ENCODE measurements around the gene LOC101059915.

LOC101059915 gene

GRCh38 chrX:71667328-71668247 lies at the start of gene LOC101059915:
Gene LOC101059915 (plus strand): TSS chrX:71667546.
- DNase-seq, result no peak

- DNase-seq, result no peak
Observed at GRCh38 chrX:71617742-71618141, 49.6 kb upstream of the LOC101059915 start.

- DNase-seq, result peak in 3 of 5 experiments; percentile 50 to 81 (median 72)
Observed at GRCh38 chrX:71618303-71618721, 49.0 kb upstream of the LOC101059915 start, which contains the start of gene CXCR3. Gene CXCR3 (minus strand): TSS chrX:71618511. CDS start chrX:71618449, 62 bp downstream.

- DNase-seq, result no peak
Observed at GRCh38 chrX:71618787-71619186, 48.6 kb upstream of the LOC101059915 start.

- DNase-seq, result peak in 2 of 5 experiments; percentile 39 to 65
Observed at GRCh38 chrX:71619193-71619592, 48.2 kb upstream of the LOC101059915 start.

DNA sequence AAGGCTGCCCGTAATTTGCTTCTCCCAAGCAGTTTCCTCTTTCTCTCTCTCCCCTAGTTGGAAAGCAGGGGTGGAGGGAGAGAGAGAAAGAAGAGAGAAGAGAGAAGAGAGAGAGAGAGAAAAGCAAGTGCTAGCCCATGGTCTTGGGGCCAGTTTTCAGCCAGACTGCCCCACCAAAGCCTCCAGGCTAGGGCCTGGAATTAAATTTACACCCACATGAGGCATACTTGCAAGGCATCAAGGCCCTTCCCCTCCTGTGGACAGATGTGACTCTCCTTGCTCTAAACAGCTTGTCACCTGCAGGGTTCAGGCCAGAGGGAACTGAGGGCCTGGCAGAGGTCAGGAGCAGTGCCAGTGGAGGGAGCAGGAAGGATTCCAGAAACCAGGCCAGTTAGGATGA lies 47.4 kb upstream of the LOC101059915 start:
- DNase-seq, result no peak

DNA sequence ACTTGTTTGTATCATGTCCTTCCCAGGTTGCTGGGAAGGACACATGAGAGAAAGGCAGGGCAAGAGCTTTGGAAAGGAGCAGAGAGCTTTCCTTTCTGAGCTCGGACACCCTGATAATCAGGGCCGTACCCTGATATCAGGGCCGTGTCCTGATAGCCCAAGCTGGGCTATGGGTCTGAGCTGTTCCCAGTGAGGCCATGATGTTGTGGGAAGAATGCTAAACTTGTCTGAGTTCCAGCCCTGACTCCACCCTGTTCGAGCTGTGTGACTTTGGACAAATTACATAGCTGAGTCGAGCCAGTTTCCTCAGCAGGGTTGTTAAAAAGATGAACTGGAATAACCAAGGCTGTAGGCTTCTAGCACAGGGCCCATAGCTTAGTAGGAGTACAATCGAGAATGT lies 45.7 kb upstream of the LOC101059915 start:
- DNase-seq, result no peak

- DNase-seq, result no peak
Observed at GRCh38 chrX:71622032-71622575, 45.2 kb upstream of the LOC101059915 start.

DNA sequence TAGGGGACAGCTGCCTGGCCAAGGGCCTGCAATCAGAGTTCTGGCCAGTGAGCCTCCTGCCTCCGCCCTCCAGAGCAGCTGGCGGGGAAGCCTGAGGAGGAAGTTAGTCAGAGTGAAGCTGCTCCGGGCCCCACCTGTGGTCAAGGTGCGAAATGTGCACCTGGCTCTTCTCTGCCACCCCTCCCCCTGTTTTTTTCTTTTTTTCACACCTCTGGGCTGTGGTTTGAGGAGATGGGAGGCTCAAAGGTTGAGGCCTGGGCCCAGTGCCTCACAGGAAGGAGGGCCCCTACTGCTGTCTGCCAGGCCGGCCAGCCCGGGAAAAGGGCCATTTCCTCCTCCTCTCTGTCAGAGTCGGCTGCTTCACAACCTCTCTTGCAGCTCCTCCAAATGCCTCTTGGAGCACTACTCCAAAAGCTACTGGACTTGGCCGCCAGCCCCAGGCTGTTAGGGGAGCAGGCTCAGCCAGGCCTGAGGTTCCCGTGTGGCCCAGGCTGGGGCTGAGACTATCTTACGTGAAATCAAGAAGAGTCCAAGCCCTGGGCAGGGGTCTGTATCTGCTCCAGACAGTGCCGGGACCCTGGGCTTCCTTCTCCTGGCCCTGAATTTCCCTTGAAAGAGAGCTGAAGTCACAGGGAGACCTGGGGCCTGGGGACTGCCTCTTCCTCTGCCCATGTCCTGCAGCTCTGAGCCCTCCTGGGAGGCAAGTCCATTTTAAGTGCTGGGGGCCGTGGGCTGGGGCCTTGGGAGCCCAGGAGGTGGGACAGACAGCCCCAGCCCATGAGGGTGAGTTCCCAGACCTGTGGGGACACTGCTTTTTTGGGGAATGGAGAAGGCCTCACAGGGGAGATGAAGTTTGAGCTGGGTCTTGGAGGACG lies 44.5 kb upstream of the LOC101059915 start:
- peak in 4 of 5 experiments; percentile 8 to 90 (median 55) for DNase-seq

GRCh38 chrX:71623714-71624113 lies 43.6 kb upstream of the LOC101059915 start:
- DNase-seq, result peak in 1 of 5 experiments; percentile 32

GRCh38 chrX:71625471-71625870 lies 41.9 kb upstream of the LOC101059915 start:
- no peak for DNase-seq

DNA sequence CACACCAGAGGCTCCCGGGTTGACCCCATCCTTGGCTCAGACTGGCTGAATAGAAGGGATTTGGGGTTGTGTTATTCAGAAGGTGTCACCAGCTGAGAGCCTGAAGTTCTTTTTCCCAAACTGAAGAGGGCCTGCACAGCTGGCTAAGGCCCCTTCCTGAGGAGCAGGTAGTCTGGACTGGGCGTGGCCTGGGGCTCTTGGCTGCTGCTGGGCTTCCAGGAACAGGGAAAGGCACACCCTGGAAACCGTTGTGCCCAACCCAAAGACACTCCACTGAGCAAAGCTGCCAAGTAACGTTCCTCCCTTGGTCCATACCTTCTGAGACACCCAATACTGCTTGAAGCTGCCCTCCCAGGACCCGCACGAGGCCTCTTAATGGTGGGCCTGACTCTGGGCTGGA lies 40.8 kb upstream of the LOC101059915 start:
- no peak for DNase-seq

DNA sequence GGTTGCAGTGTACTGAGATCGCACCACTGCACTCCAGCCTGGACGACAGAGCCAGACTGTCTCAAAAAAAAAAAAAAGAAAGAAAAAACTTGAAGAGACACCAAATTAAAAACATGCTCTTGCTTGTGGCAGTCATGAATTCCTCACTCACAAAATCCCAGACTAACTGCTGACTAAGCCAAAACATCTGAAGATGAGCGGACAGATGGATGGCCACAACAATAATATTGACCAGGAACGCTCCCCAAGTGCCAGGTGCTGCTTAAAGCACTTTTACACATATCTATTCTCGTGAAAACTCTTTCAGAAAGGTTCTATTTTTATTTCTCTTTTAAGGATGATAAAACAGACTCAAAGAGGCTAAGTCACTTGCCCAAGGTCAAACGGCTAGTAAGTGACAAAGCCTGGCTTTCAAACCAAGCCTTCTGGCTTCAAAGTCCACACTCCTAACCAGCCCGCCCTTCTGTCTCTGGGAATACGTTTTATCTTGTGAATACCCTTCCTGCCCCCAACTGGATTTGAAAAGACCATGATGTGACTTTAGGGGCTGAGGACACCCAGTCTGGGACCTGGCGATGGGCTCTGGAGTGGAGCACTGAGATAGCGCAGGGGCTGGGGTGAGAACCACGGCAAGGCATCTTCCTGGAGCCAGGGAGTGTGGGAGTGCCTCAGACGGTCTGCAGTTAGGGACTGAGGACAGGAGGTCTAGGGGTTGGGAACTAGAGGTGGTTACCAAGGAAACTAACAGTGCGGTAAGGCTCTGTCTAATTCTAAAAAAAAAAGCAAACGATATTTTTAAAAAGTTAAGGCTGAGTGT lies 39.5 kb upstream of the LOC101059915 start:
- no peak for DNase-seq

DNA sequence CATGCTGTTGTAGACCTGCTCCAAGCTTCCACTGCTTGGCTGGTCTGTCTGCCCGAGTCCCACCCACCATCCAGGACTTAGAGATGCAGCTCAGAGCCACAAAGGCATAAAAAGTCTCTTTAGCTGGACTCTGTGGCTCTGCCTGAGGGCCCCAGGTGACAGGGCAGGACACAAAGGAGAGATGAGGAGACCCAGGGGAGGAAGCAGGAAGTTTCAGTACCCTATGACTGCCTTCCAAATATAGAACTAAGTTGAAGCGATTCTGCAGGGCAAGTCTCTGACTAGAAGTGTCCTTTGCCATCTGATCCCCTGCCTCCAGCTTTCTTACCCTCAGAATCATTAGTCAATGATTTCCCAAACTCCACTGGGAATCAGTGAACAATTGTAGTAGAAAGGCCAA lies 37.9 kb upstream of the LOC101059915 start:
- DNase-seq, result no peak

GRCh38 chrX:71632923-71633657 lies 34.3 kb upstream of the LOC101059915 start:
- DNase-seq, result no peak

- DNase-seq, result no peak
Observed at GRCh38 chrX:71634366-71634765, 33.0 kb upstream of the LOC101059915 start.

DNA sequence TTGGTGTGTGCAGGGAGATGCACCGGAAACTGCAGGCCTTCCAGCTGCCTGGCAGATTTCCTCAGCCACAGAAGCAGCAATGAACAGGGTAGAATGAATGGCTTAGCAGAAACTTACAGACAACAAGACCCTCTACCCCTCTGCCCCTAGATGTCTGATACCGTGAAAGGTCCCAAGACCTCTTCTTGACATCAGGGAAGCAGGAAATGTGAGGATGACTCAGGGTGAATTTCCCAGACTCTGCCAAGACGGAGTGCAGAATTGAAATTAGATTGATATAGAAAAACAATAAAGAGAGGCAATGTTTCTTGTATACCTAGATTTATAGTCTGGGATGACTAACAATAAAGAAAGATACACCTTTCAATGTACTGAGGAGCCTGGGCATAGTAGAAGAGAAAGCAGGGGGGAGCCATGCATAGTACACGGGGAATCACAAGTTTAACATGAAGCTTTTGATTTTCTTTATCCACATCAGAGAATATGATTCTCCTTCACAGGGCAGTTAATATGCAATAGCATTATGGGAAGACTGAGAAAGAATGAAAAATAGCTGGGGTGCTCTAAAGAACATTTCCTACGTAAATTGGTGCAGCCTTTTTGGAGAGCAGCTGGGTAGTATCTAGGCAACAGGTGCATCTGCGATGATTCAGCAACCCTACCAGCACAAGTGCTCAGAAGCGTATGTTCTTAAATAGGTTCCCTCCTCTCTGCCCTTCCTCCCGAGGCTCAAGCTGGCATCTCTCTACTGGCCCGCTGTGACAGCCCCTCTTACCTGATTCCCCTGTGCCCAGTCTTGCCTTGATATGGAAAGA lies 30.7 kb upstream of the LOC101059915 start:
- DNase-seq, result no peak

GRCh38 chrX:71637253-71637618 lies 30.1 kb upstream of the LOC101059915 start:
- no peak for DNase-seq

- DNase-seq, result peak in 1 of 5 experiments; percentile 22
Observed at GRCh38 chrX:71637848-71638247, 29.5 kb upstream of the LOC101059915 start.

- peak in 1 of 5 experiments; percentile 24 for DNase-seq
Observed at GRCh38 chrX:71638409-71638808, 28.9 kb upstream of the LOC101059915 start.

Data from T-helper 2 cell (primary cell).